T-helper 2 cell (primary cell): ENCODE measurements around the gene COQ8B.

Experiments used
- DNase-seq, 5 experiments: peaks; one replicate each; pipeline versions ENCODE4 v3.0.0 to v3.0.0-alpha.2; 2012 to 2022

Gene COQ8B

DNA sequence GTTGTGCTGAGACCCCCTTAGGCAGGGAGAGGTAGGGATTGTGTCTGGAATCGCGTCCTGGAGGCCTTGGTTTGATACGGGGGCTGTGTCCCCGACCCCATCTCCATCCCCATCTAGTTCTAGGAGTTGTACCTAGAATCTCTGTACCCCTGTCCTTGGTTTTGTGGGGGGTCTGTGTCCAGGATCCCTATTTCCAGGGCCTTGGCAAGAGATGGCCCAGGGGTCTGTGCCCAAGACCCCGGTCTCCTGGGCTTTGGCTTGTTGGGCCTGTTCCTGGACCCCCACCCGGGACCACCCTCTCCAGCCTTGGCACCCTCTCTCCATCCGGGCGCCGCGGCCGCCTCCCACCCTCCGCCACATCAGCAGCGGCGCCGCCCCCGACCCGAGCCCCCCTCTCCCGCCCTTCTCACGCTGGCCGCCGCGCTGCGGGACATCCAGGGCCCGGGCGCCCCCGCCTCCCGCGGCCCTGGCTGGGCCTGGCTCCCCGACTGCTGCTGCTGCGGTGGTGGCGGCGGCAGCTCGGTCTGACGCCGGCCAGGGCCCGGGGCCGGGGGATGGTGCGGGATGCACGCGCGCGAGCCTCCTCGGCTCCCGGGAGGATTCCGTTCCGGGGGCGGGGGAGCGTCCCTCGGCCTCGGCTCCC, 26.5 kb downstream of the COQ8B start, which contains the start of gene NUMBL:
NUMBL (minus strand) TSS at position 602 of the 643 bp plus-strand sequence; CDS start at position 434, 168 bp downstream.
- no peak for DNase-seq

DNA sequence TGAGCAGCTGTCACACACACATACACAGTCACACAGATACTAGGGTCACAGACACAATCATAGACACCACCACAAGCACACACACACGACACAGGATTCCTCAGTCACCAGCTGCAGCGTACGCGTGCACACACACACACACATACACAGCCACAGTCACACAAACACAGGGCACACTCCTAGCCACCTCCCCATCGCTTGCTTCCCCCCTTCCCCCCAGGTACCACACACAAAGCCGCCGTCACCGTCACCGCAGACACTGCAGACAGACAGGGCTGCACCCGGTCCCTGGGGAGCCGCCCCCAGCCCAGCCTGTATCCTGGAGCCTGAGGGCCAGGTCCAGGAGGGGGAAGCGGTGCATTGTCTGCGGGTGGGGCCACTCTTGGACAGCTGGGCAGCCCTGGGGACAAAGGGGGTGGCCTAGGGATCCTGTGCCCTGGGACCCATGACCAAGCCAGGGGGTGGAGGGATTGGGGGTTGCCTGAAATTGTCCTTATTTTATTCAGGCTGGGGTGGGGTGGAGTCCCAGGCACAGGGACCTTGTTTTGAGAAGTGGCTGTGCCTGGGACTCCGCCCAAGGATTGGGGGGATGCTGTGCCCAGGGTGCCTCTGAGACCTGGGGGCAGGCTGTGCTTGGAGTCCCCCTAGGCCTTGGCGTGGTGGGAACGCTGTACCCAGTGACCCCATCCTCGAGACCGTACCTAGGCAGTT, 27.2 kb downstream of the COQ8B start:
- DNase-seq, result peak in 1 of 5 experiments; percentile 54

DNA sequence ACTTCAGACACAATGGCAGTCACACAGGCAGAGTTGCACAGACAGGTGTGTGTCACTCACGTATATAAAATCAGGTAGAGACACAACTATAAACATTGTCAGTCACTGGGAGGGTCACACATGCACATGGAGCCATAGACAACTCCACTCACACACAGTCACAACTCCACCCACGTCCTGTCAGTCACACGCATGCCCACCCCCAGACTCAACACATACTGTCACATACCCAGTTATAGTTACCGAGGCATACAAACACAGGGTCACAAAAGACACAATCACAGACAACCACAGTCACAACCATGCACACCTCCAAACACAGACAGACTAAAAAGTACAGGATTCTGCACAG, 27.7 kb downstream of the COQ8B start:
- no peak for DNase-seq

DNA sequence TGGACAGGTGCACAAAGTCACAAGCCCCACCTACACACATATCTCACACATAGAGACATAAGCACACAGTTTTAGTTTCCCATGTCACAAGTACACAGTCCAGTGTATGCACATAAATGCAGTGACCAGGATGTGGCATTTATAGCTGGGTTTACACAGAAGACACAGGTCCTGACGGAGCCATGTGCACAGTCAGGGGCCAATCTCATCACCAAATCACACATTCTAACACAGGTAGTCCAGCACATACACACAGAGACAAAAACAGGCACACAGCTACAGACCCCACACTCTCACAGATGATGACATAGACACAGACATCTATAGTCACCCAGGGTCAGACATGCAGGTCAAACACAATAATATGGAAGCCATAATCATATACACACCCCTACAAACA, 28.4 kb downstream of the COQ8B start:
- DNase-seq, result no peak

DNA sequence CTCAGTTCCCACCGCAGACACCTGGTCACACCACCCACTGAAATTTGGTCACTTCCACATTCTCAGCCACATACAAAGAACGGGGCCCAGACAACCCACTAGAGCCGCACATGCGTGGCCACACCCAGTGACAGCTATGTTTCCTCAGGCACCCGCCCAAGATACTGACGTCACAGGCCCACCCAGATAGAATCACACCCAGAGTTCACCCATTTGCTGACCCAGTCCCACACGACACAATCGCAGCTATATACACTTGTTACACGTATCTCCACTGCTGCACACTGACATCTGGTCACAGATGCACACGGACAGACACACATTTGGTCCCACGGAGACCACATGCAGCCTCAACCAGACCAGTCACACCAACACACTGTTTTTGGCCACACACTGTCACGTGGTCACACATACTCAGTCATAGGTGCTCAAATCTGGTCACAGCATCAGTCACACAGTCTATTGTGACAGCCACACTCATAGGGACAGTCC, 29.1 kb downstream of the COQ8B start:
- no peak for DNase-seq

DNA sequence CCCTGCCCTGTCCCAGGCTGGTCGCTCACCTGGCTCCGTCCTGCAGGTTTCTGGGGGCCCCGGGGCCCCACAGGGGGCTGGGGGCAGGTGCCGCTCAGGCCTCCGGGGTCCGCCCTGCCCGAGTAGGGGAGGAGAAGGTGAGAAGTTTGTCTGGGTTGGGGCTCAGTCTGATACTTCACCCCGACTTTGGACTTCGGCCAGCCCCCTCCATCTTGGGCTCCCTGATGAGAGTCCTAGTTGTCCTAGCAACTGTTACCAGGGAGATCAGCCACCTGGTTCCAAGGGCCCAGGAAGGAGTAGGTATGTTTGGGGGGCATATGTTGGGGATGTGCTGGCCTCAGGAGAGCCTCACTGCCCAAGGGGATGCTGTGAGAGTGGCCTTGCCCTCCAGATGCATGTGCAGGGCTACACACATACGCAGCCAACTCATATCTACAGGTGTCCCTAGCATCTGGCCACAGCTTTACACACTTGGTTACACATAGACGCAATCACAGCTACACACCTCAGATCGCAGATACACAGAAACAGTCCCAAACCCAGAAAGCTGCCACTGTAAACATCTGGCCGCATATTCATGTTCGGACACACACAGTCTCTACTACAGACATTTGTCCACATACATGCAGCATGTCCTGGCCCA, 29.7 kb downstream of the COQ8B start:
- no peak for DNase-seq

DNA sequence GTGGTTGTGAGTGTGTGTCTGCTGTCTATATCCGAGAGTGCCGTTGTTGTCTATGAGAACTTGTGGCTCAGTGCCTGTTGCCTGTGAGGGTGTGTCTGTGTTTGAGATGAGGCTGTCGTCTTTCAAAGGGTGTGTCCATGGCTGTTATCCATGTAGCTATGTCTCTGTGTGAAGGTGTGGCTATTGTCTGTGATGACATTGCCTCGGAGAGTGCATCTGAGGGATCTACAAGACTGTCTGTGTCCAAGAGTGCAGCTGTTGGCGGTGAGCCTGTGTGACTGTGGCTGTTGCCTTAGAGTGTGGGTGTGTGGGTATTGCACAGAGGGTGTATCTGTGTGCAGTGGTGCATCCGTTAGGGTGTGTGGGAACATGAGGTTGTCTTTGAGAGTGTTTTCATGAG, 31.1 kb downstream of the COQ8B start:
- no peak for DNase-seq

DNA sequence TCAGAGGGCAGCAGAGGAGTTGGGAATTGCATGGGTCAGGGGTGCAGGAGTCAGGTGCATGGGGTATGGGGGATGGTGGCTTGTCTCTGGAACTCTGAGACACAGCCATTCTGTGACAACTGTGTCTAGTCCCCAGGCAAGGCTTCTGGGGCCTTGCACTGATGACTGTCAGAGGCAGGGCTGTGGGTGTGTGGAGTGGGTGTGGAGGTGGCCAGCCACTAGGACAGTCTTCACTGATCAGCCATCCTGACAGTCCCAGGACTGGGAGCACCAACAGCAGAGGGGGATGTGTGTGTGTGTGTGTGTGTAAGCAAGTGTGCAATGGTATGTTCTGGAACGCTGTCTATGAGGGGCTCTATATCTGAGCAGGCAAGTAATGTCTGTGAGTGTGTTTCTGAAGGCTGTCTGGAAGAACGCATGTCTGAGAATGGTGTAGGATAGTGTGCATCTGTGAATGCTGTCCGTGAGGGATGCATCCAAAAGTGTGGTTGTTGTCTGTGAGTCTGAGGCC, 31.6 kb downstream of the COQ8B start:
- no peak for DNase-seq

DNA sequence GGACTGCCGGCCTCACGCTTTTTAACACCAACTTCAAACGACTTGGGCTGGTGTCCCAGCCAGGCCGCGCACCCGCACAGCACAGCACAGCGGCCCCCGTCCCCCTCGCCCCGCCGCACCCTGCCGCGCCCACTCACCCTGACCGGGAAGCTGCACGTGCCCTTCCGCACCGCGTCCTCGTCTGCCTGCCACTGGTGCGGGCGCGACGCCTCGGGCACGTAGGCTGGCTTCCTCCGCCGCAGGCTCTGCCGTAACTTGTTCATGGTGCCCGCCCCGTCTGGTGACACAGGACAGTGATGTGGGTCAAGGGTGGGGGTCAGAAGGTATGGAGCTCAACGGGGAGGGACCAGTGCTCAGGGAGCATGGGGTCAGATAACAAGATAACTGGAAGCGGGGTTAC, 32.4 kb downstream of the COQ8B start:
- DNase-seq, result no peak

DNA sequence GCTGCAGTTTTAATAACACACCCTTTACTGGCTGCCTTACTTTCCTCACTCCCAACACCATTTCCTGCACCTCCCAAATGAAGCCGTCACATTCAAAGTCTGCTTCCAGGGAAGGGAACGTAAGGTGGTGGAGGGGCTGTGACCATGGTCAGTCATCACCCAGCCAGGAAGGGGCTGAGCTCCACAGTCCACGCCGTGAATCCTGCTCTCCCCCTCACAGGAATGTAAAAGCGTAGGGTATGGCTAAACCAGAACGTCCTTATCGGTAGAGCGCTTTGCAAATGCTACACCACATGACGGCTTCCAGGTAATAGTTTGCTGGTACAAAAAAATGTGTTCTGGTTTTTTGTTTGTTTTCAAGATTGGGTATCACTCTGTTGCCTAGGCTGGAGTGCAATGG, 33.2 kb downstream of the COQ8B start:
- no peak for DNase-seq

DNA sequence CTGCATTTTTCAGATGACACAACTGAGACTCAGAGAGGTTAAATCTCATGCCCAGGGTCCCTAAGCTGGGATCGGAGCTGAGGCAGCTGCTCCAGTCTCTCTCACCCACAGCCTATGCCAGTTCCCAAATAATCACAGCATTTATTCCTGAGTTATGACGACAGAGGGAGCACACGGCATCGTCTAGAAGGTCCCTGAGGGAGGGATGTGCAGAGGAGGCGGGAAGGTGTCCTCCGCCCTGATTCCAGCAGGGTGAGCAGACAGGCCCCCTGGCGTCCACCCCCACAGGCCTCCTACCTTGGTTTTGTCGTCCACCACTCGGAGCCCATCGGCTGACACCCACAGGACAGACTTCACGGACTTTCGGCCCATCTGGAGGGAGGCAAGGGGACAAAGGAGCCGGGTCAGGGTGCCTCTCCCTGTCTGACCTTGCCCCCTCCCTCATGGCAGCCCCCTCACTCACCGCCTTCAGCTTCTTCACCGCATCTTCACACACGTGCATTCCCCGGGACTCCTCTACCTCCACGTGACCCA, 34.2 kb downstream of the COQ8B start:
- DNase-seq, result no peak

DNA sequence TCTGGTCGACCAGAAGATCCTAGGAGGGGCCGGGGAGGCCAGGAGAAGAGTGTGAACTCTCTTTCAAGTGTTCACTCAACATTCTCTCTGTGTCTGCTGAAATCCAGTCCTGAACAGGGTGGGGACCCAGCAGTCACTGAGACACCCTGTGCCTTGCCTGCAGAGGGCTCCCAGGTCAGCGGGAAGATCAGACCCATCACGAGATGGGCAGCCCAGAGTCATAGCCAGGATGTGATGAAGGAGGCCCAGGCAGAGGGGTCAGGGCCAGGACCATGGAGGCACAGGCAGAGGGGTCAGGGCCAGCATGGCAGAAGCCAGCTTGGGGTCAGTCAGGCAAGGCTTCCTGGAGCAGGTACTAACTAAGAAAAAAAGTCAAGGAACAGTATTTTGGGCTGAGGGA, 35.6 kb downstream of the COQ8B start:
- DNase-seq, result no peak

DNA sequence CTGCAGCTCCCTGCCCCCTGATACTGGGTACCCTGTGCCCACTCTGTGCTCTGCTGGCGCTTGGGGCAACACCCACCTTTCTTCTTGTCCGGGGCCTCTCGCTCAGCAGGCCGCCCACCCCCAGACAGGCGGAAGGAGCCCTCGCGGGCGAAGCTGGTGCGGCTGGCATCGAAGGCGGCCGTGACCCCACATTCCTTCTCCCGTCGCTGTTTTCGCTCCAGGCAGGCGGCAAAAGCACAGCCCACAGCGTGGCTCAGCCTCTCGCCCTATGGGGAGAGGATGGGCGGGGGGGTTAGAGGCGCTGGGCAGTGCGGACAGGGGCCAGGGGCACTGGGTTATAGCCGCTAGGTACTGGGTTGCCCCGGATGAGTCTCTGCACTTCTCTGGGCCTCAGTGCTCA, 39.5 kb downstream of the COQ8B start:
- no peak for DNase-seq

DNA sequence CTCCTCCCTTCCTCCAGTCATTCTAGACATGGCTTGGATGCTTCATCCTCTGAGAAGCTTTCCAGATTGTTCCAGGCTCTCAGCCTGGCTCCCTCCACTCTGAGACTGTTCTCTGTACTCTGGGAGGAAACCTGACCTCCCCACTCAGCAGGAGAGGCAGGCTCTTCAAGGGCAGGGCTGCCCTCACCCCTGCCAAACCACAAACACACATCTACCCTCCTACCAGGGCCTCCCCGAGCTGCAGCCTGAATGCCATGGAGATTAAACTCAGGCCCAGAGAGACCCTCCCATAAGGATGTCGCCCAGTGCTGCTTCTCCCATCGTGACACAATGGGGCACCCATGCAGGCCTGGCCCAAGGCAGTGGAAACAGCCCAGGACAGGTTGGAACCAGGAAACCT, 42.4 kb downstream of the COQ8B start:
- peak in 1 of 5 experiments; percentile 45 for DNase-seq

DNA sequence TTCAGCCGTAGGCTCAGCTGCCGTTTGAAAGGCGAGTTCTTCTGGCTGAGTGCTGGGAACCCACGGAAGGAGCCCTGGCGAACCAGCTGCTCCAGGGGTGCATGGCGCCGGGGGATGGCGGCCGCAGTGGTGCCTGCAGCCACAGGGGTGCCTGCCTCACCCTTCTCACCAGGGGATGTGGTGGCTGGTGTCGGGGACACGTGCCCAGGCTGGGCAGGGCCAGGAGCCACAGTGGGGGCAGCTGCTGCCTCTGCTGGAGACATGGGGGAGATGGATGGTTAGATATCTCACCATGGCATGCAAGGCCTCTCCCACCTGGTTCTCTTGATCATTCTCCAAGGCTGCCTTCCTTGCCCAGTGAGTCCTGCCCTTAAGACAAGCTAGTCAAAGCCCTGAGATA, 43.3 kb downstream of the COQ8B start:
- DNase-seq, result peak in 1 of 5 experiments; percentile 52

DNA sequence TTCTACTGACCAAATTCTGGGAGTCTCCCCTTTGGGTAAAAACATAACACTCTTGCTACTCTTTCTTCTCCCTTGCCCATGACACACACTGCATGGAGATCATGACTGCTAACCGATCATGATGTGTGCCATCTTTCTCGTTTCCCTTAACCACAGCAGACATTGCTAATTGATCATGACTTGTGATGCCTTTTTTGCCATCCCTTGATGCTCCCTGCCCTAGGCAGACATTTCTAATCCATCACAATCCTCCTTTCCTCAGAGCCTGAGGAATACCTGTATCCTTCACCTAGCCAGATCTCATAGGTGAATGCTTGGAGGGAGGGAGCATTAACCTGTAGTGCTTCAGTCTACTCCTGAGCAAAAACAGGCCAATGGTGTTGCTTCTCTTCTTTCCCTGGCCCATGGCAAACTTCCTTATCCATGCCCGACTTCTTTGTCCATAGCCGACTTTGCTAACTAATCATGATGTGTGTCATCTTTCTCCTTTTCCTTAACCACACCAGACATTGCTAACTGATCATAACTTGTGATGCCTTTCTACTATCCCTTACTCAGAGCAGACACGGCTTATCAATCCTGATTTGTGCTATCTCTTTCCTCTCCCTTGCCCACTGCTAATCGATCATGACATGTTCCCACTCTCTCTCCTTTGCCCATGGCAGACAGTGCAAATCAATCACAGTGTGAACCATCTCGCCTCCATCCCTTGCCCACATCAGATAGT, 44.0 kb downstream of the COQ8B start:
- DNase-seq, result no peak

DNA sequence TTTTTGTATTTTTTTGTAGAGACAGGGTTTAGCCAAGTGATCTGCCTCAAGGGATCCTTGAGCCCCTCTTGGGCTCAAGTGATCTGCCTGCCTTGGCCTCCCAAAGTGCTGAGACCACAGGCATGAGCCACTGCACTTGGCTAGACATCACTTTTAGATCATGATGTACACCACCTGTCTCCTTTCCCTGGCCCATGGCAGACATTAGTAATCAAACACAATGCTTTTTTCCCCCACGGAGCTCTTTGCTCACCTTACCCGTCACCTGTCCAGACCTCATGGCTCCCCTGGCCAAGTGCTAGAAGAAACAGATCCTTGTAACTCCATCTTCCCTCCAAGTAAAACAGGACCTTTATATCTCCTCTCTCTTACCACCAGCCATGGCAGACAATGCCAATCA, 44.6 kb downstream of the COQ8B start:
- no peak for DNase-seq

DNA sequence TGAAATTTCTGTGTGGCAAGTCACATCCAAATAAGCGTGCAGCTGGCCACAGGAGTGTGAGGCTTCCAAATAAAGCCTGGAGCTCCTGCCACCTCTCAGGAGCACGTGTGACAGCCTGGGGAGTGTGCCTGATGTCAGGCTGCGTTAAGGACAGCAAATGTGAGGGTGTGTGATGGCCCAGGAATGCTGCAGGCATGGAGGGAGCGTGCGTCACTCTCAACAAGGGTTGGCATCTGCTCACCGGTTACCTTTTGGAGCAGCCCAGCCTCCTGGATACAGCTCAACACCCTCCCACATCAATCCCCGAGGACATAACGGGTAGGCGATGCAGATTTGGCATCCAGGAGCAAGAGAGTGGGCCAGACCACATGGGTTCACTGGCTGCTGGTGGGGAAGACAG, 45.3 kb downstream of the COQ8B start:
- DNase-seq, result no peak

DNA sequence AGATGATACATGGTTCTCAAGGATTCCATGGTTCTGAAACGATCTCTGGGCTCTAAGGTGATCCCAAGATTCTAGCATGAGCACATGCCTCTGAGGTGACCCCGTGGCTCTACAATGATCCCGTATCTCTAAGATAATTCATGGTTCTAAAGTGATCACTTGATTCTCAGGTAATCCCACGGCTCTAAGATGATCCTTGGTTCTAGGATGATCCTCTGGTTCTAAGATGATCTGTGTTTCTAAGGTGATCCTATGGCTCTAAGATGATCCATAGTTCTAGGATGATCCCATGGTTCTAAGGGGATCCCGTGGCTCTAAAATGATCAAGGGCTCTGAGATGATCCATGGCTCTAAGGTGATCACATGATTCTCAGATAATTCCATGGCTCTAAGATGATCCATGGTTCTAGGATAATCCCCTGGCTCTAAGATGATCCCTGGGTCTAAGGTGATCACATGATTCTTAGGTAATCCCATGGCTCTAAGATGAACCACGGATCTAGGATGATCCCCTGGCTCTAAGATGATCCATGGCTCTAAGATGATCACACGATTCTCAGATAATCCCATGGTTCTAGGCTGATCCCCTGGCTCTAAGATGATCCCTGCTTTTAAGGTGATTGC, 47.6 kb downstream of the COQ8B start:
- no peak for DNase-seq

DNA sequence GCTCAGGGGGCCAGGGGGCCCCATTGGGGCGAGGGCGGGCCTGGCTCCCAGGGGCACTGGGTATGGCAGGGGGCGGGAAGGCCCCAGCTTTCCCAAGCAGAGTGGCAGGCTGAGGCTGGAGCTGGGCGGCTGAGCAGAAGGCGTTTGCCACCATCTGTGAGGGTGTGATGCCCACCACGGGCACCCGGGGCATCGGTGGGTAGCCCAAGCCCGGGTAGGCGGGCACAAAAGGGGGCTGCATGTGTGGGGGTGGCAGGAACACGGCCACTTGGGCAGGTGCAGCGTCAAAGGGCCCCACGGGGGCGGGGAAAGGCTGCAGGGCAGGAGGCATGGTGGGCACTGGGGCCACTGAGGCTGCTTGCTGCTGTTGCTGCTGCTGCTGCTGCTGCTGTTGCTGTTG, 49.1 kb downstream of the COQ8B start:
- no peak for DNase-seq

DNA sequence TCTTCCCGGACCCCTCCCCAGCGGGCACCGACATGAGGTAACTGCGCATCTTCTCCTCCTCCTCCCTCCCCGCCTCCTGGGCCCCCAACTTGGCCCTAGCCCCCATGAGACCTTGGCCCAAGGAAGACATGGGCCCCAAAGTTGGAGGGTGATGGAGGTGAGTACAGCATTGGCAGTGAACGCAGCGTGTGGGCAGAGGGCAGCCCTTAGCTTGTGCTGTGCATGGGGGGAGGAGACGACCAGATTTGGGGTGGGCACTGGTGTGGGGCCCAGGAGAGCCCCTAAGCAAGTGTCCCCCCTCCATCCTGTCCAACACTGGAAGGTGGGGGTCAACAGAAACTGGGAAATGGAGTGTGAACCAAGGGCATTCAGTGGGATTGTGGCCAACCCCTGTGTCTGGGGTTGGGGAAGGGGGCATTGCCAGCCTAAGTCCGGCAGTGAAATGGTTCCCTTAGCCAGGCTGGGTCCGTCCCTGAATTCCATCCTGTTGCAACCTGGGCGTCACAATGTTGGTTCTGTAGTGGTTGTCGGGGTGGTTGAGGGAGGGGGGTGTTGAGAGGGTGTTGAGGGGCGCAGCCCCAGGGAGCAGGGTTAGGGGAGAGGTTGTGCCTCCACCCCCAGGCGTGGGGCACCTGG, 49.8 kb downstream of the COQ8B start:
- no peak for DNase-seq
